ENCODE data around the gene EAPP.
"Not testable (repeated sequence)": the region's sequence is repeated elsewhere in the genome, so short reads cannot be mapped to it uniquely, and the experiment has no call there.

DNA sequence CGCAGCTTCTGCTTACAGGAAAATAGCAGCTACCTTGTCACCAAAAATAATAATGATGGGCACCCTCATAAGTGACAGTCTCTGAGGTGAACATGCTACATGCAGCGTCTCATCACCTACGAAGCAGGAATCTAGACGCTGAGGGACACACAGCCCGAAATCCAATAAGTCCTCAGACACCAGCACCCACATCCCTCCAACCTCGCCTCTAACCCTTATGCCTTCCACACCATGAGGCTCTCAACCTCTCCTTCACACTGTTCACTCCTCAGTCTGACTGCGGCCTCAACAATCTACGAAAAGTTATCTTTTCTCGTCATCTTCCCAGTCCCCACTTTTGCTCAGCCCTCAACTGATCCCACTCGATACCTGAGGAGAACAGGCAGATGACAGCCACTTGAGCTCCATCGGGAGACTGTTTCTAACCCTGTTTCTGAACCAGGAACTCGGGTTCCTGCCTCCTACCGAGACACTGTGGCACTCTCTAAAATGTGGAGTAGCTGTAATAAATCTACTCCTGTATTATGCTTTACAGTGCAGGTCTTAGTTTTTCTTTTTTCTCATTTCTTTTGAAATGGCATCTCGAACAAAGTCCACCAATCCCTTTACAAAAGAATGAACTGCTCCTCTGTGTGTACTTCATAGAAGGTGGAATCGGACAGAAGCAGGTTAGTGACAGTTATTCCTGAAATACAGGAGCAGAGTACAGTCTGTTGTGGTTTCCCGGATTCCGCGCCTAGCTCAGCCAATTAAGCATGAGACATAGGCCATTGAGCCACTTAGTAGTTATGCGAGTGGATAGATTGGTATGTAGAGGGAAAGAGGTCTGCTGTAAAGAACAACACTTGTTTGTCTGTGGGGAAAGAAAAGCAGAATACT lies 919 bp upstream of the EAPP start:
- TF ChIP-seq, protein P1, sequence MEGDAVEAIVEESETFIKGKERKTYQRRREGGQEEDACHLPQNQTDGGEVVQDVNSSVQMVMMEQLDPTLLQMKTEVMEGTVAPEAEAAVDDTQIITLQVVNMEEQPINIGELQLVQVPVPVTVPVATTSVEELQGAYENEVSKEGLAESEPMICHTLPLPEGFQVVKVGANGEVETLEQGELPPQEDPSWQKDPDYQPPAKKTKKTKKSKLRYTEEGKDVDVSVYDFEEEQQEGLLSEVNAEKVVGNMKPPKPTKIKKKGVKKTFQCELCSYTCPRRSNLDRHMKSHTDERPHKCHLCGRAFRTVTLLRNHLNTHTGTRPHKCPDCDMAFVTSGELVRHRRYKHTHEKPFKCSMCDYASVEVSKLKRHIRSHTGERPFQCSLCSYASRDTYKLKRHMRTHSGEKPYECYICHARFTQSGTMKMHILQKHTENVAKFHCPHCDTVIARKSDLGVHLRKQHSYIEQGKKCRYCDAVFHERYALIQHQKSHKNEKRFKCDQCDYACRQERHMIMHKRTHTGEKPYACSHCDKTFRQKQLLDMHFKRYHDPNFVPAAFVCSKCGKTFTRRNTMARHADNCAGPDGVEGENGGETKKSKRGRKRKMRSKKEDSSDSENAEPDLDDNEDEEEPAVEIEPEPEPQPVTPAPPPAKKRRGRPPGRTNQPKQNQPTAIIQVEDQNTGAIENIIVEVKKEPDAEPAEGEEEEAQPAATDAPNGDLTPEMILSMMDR (conservative IDR thresholded peaks at IDR 0.05): not testable (repeated sequence)
- not testable (repeated sequence) for TF ChIP-seq EZH2 (IDR thresholded peaks at IDR 0.05; ENCODE audit: low read depth)

Measured in PC-9 (cell line).